ENCODE results near the gene SMIM29. TPM values are rescaled to one million over a fixed set of nuclear protein-coding genes. Genes with fewer than 3 reads are reported as not detected.

Gene SMIM29
- total and polyA plus RNA-seq, 10 of the 15 experiments (the other 5 are each of a cell fraction or from before 2014, with no cell fraction given), result 7.1 to 30.0 (median 16.2) TPM

DNA sequence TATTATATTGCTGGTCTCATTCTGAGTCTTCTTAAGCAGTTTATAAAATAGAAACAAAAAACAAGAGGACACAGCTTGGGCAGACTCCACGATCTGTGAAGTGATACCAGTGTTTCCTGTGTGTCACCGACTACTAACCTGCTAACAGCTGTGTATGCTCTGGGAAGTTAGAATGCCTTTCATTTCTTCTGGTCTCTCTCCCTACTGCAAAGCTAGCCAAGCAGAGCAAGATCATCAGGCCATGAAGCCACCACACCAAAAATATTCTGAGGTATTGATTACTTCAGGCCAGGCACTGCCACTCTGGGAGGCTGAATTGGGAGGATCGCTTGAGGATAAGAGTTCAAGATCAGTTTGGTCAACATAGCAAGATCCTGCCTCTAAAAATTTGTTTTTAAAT is 46.9 kb upstream of the SMIM29 start (continued):
- TF ChIP-seq, protein P1, sequence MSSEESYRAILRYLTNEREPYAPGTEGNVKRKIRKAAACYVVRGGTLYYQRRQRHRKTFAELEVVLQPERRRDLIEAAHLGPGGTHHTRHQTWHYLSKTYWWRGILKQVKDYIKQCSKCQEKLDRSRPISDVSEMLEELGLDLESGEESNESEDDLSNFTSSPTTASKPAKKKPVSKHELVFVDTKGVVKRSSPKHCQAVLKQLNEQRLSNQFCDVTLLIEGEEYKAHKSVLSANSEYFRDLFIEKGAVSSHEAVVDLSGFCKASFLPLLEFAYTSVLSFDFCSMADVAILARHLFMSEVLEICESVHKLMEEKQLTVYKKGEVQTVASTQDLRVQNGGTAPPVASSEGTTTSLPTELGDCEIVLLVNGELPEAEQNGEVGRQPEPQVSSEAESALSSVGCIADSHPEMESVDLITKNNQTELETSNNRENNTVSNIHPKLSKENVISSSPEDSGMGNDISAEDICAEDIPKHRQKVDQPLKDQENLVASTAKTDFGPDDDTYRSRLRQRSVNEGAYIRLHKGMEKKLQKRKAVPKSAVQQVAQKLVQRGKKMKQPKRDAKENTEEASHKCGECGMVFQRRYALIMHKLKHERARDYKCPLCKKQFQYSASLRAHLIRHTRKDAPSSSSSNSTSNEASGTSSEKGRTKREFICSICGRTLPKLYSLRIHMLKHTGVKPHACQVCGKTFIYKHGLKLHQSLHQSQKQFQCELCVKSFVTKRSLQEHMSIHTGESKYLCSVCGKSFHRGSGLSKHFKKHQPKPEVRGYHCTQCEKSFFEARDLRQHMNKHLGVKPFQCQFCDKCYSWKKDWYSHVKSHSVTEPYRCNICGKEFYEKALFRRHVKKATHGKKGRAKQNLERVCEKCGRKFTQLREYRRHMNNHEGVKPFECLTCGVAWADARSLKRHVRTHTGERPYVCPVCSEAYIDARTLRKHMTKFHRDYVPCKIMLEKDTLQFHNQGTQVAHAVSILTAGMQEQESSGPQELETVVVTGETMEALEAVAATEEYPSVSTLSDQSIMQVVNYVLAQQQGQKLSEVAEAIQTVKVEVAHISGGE (CRISPR knock-in tag; IDR thresholded peaks at IDR 0.05), result no peak
- no peak for TF ChIP-seq POLR2A (IDR thresholded peaks at IDR 0.05; ENCODE audit: low read depth, low read length)
- TF ChIP-seq EED (IDR thresholded peaks at IDR 0.05; ENCODE audit: low read depth), result peak; percentile 90
- TF ChIP-seq ZNF622 (IDR thresholded peaks at IDR 0.05), result no peak
- 0 out of 2 replicates have a peak, but pooled peaks have one; percentile 26 for TF ChIP-seq NBN (IDR thresholded peaks at IDR 0.05)
- TF ChIP-seq IRF4 (IDR thresholded peaks at IDR 0.05; ENCODE audit: low read depth, low read length), result 0 out of 2 replicates have a peak, but pooled peaks have one; percentile 36
- TF ChIP-seq, protein P2, sequence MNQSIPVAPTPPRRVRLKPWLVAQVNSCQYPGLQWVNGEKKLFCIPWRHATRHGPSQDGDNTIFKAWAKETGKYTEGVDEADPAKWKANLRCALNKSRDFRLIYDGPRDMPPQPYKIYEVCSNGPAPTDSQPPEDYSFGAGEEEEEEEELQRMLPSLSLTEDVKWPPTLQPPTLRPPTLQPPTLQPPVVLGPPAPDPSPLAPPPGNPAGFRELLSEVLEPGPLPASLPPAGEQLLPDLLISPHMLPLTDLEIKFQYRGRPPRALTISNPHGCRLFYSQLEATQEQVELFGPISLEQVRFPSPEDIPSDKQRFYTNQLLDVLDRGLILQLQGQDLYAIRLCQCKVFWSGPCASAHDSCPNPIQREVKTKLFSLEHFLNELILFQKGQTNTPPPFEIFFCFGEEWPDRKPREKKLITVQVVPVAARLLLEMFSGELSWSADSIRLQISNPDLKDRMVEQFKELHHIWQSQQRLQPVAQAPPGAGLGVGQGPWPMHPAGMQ (IDR thresholded peaks at IDR 0.05; ENCODE audit: borderline replicate concordance), result no peak
- TF ChIP-seq MEF2A (IDR thresholded peaks at IDR 0.05; ENCODE audit: insufficient read depth, low read depth, low read length), result 0 out of 2 replicates have a peak, but pooled peaks have one; percentile 59
- TF ChIP-seq JUNB (IDR thresholded peaks at IDR 0.05), result peak; percentile 45
- peak; percentile 71 for TF ChIP-seq NFIC (IDR thresholded peaks at IDR 0.05; ENCODE audit: low read depth, low read length)
- peak; percentile 82 to 86 for TF ChIP-seq IKZF2 (IDR thresholded peaks at IDR 0.05)
- no peak for TF ChIP-seq RFX5 (IDR thresholded peaks at IDR 0.05; ENCODE audit: low read depth, low read length)
